ENCODE measurements around the gene SLC37A1. TPM values are rescaled to one million over a fixed set of nuclear protein-coding genes. Genes with fewer than 3 reads are reported as not detected.

SLC37A1 gene
- total RNA-seq, 2 donors from 2014 or later, result 22.7 to 47.0 TPM

GRCh38 chr21:42615924-42616323 is 102.3 kb downstream of the SLC37A1 start:
- Mint-ChIP-seq H3K27me3 (ENCODE audit: insufficient read depth) (peaks cover 14% of the 10 kb centered on the region), H3K4me1 (peaks cover 7% of the 10 kb centered on the region), H3K27ac (no peak overlapping the region), H3K4me3 (no peak overlapping the region), H3K36me3 (ENCODE audit: low read depth) (no peaks in the 10 kb centered on the region), H3K9me3 (no peaks in the 10 kb centered on the region)
- WGBS, 2 experiments (ENCODE audit: insufficient coverage in 1 of 2, insufficient read length in 1 of 2), result 50 to 65% methylated on average over 2 to 3 of the region's 3 CpGs
- TF ChIP-seq CTCF (conservative IDR thresholded peaks at IDR 0.05), result no peak
- DNase-seq, result no peak
- Histone ChIP-seq H3K4me1 (ENCODE audit: control insufficient read depth, insufficient read depth, low read length) (no peaks in the 10 kb centered on the region), H3K36me3 (ENCODE audit: control insufficient read depth, insufficient read depth, low read length) (no peaks in the 10 kb centered on the region), H3K4me3 (ENCODE audit: low read length) (no peak overlapping the region), H3K9ac (ENCODE audit: extremely low read depth, low read length, poor library complexity, severe bottlenecking) (no peak overlapping the region), H3K27me3 (ENCODE audit: control insufficient read depth, insufficient read depth, low read length, poor library complexity, severe bottlenecking) (no peaks in the 10 kb centered on the region), H3K27ac (ENCODE audit: low read depth, low read length) (no peak overlapping the region), H3K9me3 (ENCODE audit: control insufficient read depth, low read length) (no peaks in the 10 kb centered on the region)

- H3K27ac ChIP-seq (ENCODE audit: low read depth, low read length), result no peak overlapping the region
- no peaks in the 10 kb centered on the region for H3K27me3 ChIP-seq (ENCODE audit: control insufficient read depth, insufficient read depth, low read length, poor library complexity, severe bottlenecking)
- H3K4me1 ChIP-seq (ENCODE audit: control insufficient read depth, insufficient read depth, low read length), result no peaks in the 10 kb centered on the region
- H3K9me3 ChIP-seq (ENCODE audit: control insufficient read depth, low read length), result no peaks in the 10 kb centered on the region
- DNase-seq, result no peak
- no peaks in the 10 kb centered on the region for H3K36me3 ChIP-seq (ENCODE audit: control insufficient read depth, insufficient read depth, low read length)
- TF ChIP-seq CTCF (conservative IDR thresholded peaks at IDR 0.05), result no peak
- H3K4me3 Mint-ChIP-seq, result no peak overlapping the region
- no peak overlapping the region for H3K4me3 ChIP-seq (ENCODE audit: low read length)
- H3K36me3 Mint-ChIP-seq (ENCODE audit: low read depth), result no peaks in the 10 kb centered on the region
- peaks cover 10% of the 10 kb centered on the region for H3K4me1 Mint-ChIP-seq
- peaks cover 16% of the 10 kb centered on the region for H3K27me3 Mint-ChIP-seq (ENCODE audit: insufficient read depth)
- WGBS, 2 experiments (ENCODE audit: insufficient coverage in 1 of 2, insufficient read length in 1 of 2), result 77 to 83% methylated on average over 16 to 18 of the region's 18 CpGs
- no peaks in the 10 kb centered on the region for H3K9me3 Mint-ChIP-seq
- H3K9ac ChIP-seq (ENCODE audit: extremely low read depth, low read length, poor library complexity, severe bottlenecking), result no peak overlapping the region
- no peak overlapping the region for H3K27ac Mint-ChIP-seq
Observed at GRCh38 chr21:42616446-42616845, 102.8 kb downstream of the SLC37A1 start.

- H3K4me3 Mint-ChIP-seq, result no peak overlapping the region
- no peaks in the 10 kb centered on the region for H3K9me3 Mint-ChIP-seq
- Histone ChIP-seq H3K4me1 (ENCODE audit: control insufficient read depth, insufficient read depth, low read length) (no peaks in the 10 kb centered on the region), H3K4me3 (ENCODE audit: low read length) (no peak overlapping the region), H3K9ac (ENCODE audit: extremely low read depth, low read length, poor library complexity, severe bottlenecking) (no peak overlapping the region), H3K27me3 (ENCODE audit: control insufficient read depth, insufficient read depth, low read length, poor library complexity, severe bottlenecking) (no peaks in the 10 kb centered on the region), H3K9me3 (ENCODE audit: control insufficient read depth, low read length) (no peaks in the 10 kb centered on the region), H3K36me3 (ENCODE audit: control insufficient read depth, insufficient read depth, low read length) (no peaks in the 10 kb centered on the region), H3K27ac (ENCODE audit: low read depth, low read length) (no peak overlapping the region)
- WGBS, 2 experiments (ENCODE audit: insufficient coverage in 1 of 2, insufficient read length in 1 of 2), result 92 to 93% methylated on average over 12 to 21 of the region's 21 CpGs
- no peak overlapping the region for H3K27ac Mint-ChIP-seq
- no peak for DNase-seq
- peaks cover 21% of the 10 kb centered on the region for H3K27me3 Mint-ChIP-seq (ENCODE audit: insufficient read depth)
- no peak for TF ChIP-seq CTCF (conservative IDR thresholded peaks at IDR 0.05)
- no peaks in the 10 kb centered on the region for H3K36me3 Mint-ChIP-seq (ENCODE audit: low read depth)
- H3K4me1 Mint-ChIP-seq, result peaks cover 13% of the 10 kb centered on the region
Observed at GRCh38 chr21:42616941-42617340, 103.3 kb downstream of the SLC37A1 start.
